HepG2 (cell line): Measurements from ENCODE around the gene LRRC8E. TPM values are rescaled to one million over a fixed set of nuclear protein-coding genes. Genes with fewer than 3 reads are reported as not detected.

ENCODE experiments used
- ATAC-seq: fragments of 200-7000 bp; cut with Tn5 transposase; 3 replicates; pipeline ENCODE4 v1.9.1; 2020; ENCODE audit warnings: mild to moderate bottlenecking, moderate library complexity
- BruUV-seq: library from RNA; stranded (reverse); fragments of 400-500 nt; replicated peaks from 2 replicates; lab custom pipeline; 2021; lab: Mats Ljungman, UMichigan
- CTCF ChIA-PET: fragments of 300-600 bp; formaldehyde crosslinking; extraction: SDS; loops from one replicate; lab custom pipeline; 2021; ENCODE audit warnings: low total read pairs, inconsistent platforms, low intra/inter-chr PET ratio; lab: Yijun Ruan, JAX
- POLR2A ChIA-PET: fragments of 350-600 bp; sonication (Branson Sonifier 250); formaldehyde crosslinking; loops from one replicate; lab custom pipeline; 2020; ENCODE audit warnings: antibody characterized with exemption, inconsistent platforms; lab: Yijun Ruan, JAX
- DNase-seq: peaks from one replicate; pipeline ENCODE4 v3.0.0-alpha.2; 2015; ENCODE audit warnings: low spot score
- FAIRE-seq: peaks from 3 replicates; lab custom pipeline; 2011; peaks lifted over from hg19 to GRCh38; lab: Jason Lieb, UNC
- H2AFZ ChIP-seq: one replicate; pipeline ENCODE4 v1.6.1; 2011; ENCODE audit warnings: low read length, inconsistent platforms
- H3K27ac ChIP-seq: fragments of 300-600 bp; 3 replicates; pipeline ENCODE4 v1.8.0; 2011; ENCODE audit warnings: mixed run types, mild to moderate bottlenecking, mixed read lengths, low read length, inconsistent platforms; ENCODE audit not compliant: insufficient read depth; ENCODE audit errors: extremely low read length
- H3K27me3 ChIP-seq, 2 experiments: fragments of 200-600 bp in 1 of 2; 2 replicates in 1 of 2; 3 replicates in 1 of 2; pipeline versions ENCODE4 v1.6.0 to v1.8.0; 2011; ENCODE audit warnings: low read length in 2 of 2, mild to moderate bottlenecking in 2 of 2, moderate library complexity in 2 of 2, inconsistent platforms in 1 of 2; ENCODE audit not compliant: insufficient read depth in 2 of 2, control insufficient read depth in 1 of 2
- H3K36me3 ChIP-seq, 2 experiments: fragments of 200-600 bp in 1 of 2; replicated peaks in 1 of 2; 2 replicates in 1 of 2; 3 replicates in 1 of 2; pipeline versions ENCODE4 v1.5.1 to v1.8.0; 2011; ENCODE audit warnings: low read length in 2 of 2, inconsistent platforms in 1 of 2; ENCODE audit not compliant: insufficient read depth in 2 of 2, control insufficient read depth in 1 of 2
- H3K4me1 ChIP-seq: 2 replicates; pipeline ENCODE4 v1.5.1; 2012; ENCODE audit warnings: low read length, inconsistent platforms; ENCODE audit not compliant: insufficient read depth
- H3K4me2 ChIP-seq: 2 replicates; pipeline ENCODE4 v1.6.0; 2011; ENCODE audit warnings: low read depth, low read length, inconsistent platforms
- H3K4me3 ChIP-seq, 3 experiments: fragments of 200-600 bp in 1 of 3; sonication (generic), shearing (Covaris generic) in 1 of 3; replicated peaks in 1 of 3; 2 replicates each; pipeline ENCODE4 v1.5.1; 2011 to 2016; ENCODE audit warnings: low read length in 3 of 3, inconsistent platforms in 2 of 3, low read depth in 2 of 3, mild to moderate bottlenecking in 2 of 3, control low read depth in 1 of 3, mixed read lengths in 1 of 3; ENCODE audit not compliant: insufficient read depth in 1 of 3
- H3K79me2 ChIP-seq: one replicate; pipeline ENCODE4 v1.6.1; 2011; ENCODE audit warnings: low read length, inconsistent platforms; ENCODE audit not compliant: insufficient read depth
- H3K9ac ChIP-seq: 2 replicates; pipeline ENCODE4 v1.6.0; 2011; ENCODE audit warnings: mild to moderate bottlenecking, low read depth, low read length, inconsistent platforms; ENCODE audit not compliant: insufficient read depth
- H3K9me3 ChIP-seq: 2 replicates; pipeline ENCODE4 v1.5.1; 2012; ENCODE audit warnings: mild to moderate bottlenecking, low read length
- H4K20me1 ChIP-seq: 2 replicates; pipeline ENCODE4 v1.6.0; 2011; ENCODE audit warnings: inconsistent platforms, mild to moderate bottlenecking, low read length, moderate library complexity; ENCODE audit not compliant: insufficient read depth
- AGO1 ChIP-seq: fragments of 200-400 bp; formaldehyde crosslinking; IDR thresholded peaks from 2 replicates; pipeline ENCODE4 v1.6.1; 2017; ENCODE audit warnings: mild to moderate bottlenecking, low read depth, low read length, moderate library complexity; ENCODE audit not compliant: poor library complexity, severe bottlenecking
- HNRNPK ChIP-seq: fragments of 200-400 bp; formaldehyde crosslinking; IDR thresholded peaks from 2 replicates; pipeline ENCODE4 v1.6.1; 2018; ENCODE audit warnings: low read length, low read depth, moderate library complexity, mild to moderate bottlenecking; ENCODE audit not compliant: poor library complexity, severe bottlenecking
- KLF16 ChIP-seq, 2 experiments: sonication (generic) in 1 of 2; formaldehyde crosslinking in 1 of 2; IDR thresholded peaks; 2 replicates each; pipeline versions ENCODE4 v1.6.1 to v1.8.0; 2016 to 2023; ENCODE audit warnings: missing genetic modification reagents in 2 of 2, missing compliant biosample characterization in 1 of 2
- SNAI1 ChIP-seq: sonication (generic); formaldehyde crosslinking; IDR thresholded peaks from 2 replicates; pipeline ENCODE4 v1.5.0; 2020; ENCODE audit warnings: mild to moderate bottlenecking, missing genetic modification reagents, borderline replicate concordance
- SPEN ChIP-seq: sonication (generic); formaldehyde crosslinking; IDR thresholded peaks from 2 replicates; pipeline ENCODE4 v1.5.1; 2020; ENCODE audit warnings: low read depth, mild to moderate bottlenecking, missing genetic modification reagents
- U2AF1 ChIP-seq: fragments of 200-400 bp; formaldehyde crosslinking; optimal IDR thresholded peaks from 2 replicates; pipeline ENCODE3; 2017; ENCODE audit warnings: mild to moderate bottlenecking, low read depth, low read length
- ZBTB3 ChIP-seq: sonication (generic); formaldehyde crosslinking; IDR thresholded peaks from 2 replicates; pipeline ENCODE4 v1.4.0; 2020; ENCODE audit warnings: low read depth, mild to moderate bottlenecking, moderate library complexity, missing genetic modification reagents, borderline replicate concordance
- ZBTB7A ChIP-seq: sonication (generic); formaldehyde crosslinking; IDR thresholded peaks from 2 replicates; pipeline ENCODE4 v1.8.0; 2022; ENCODE audit warnings: mild to moderate bottlenecking, missing genetic modification reagents
- ZBTB7B ChIP-seq: sonication (generic); formaldehyde crosslinking; IDR thresholded peaks from 2 replicates; pipeline ENCODE4 v1.4.0; 2020; ENCODE audit warnings: missing genetic modification reagents
- ZMYM2 ChIP-seq: sonication (generic); formaldehyde crosslinking; IDR thresholded peaks from 2 replicates; pipeline ENCODE4 v1.8.0; 2022; ENCODE audit warnings: mild to moderate bottlenecking, missing genetic modification reagents
- ZNF563 ChIP-seq: sonication (generic); formaldehyde crosslinking; IDR thresholded peaks from 2 replicates; pipeline ENCODE4 v1.8.0; 2022; ENCODE audit warnings: mild to moderate bottlenecking, moderate library complexity, missing genetic modification reagents
- ZNF597 ChIP-seq: sonication (generic); formaldehyde crosslinking; IDR thresholded peaks from 2 replicates; pipeline ENCODE4 v1.5.0; 2020; ENCODE audit warnings: missing genetic modification reagents
- WGBS: methylation state at CpG from one replicate; pipeline ENCODE4 v1.1.6; 2017; ENCODE audit warnings: low lambda C conversion rate; 5-methylcytosine and 5-hydroxymethylcytosine counted together
- in situ Hi-C: cut with HindIII; loops from 2 replicates; pipeline ENCODE4 v1.10.0; 2017; ENCODE audit warnings: low pct_unique_long_range_greater_than_20kb; ENCODE audit not compliant: extremely low pct_ligation_motif_present
- intact Hi-C: fragments of 100-400 bp; cut with micrococcal nuclease; formaldehyde crosslinking; loops from one replicate; pipeline ENCODE4 v1.10.0; 2022; ENCODE audit not compliant: unreplicated experiment
- polyA plus RNA-seq, 8 experiments: library from polyadenylated mRNA; depleted of rRNA in 3 of 8; stranded (reverse) in 7 of 8; unstranded in 1 of 8; fragments of >200 nt; fragmentation: Illumina TruSeq in 4 of 8; extraction: Trizol in 4 of 8; gene quantifications; 2 replicates each; pipeline versions ENCODE4 v1.2.1 to v1.2.3, GENCODE V29; 2011 to 2016; ENCODE audit warnings: low read depth in 4 of 8, missing spikeins in 1 of 8, mixed read lengths in 1 of 8; ENCODE audit not compliant: insufficient read depth in 1 of 8
- total RNA-seq, 5 experiments: library from RNA; depleted of rRNA; stranded (reverse); fragments of >200 nt; fragmentation: Illumina TruSeq; extraction: Trizol; gene quantifications; 2 replicates each; pipeline ENCODE4 v1.2.3, GENCODE V29; 2016; ENCODE audit warnings: low read depth in 1 of 5
- TF ChIP-seq, protein P1 (sequence below): IDR thresholded peaks from 2 replicates; pipeline ENCODE4 v1.6.1; 2016; ENCODE audit warnings: low read depth, borderline replicate concordance

Gene LRRC8E
- total and polyA plus RNA-seq, 2 of the 13 experiments (the other 11 are each of a cell fraction or from before 2014, with no cell fraction given): 8.0 to 10.3 TPM

DNA sequence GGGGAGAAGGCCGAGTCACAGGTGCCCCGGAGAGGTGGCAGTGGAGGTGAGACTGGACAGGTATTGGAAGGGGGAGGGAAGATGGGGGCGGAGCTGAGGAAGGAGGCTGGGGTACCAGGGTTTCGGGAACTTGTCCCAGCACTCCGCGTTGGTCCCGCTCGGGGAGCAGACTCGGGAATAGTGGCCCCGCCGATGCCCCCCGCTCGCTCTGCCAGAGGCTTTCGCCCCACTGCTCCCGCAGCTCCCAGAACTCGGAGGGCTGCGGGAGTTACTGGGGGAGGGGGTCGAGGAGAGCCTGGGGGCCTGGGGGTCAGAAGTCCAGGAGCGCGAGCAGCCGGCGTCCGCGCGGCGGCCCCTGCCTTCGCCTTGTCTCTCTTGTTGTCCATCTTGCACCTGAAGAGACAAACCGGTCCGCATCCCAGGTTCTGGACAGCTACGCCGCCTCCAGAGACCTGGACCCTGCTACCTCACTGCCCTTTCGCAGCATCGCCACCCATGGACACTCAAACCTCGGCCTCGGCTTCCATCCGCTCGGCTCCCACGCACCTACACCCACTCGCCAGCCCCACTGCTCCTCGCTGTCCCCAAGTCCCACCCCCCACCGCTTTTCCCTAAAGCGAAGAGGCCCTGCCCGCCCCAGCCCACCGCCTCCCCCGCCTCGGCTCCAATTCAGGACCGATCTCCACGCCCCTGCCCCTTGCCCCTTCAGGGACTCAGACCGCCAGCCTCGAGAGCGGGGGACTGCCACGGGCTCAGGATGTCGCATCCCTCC is 14.8 kb upstream of the LRRC8E start:
- in situ Hi-C loops (no loop called here), intact Hi-C loops (loop anchor here (10.0 kb wide), 1 partner anchor 1139 kb away; the partner anchor contains the start of genes GPR108 and TRIP10)
- H2AFZ ChIP-seq: no peak overlapping the region
- BruUV-seq: no TSS peak
- H3K27ac ChIP-seq: no peak overlapping the region
- peaks cover 42% of the 10 kb centered on the region for H3K4me1 ChIP-seq
- H3K79me2 ChIP-seq: no peaks in the 10 kb centered on the region
- DNase-seq (no peak), FAIRE-seq (no peak), ATAC-seq (no peak)
- 70% methylated on average over 44 of the region's 53 CpGs for WGBS
- H3K4me3 ChIP-seq: peak overlapping the region; percentile 40 to 73 (median 59); a peak in 4 of 6 replicates
- ChIA-PET CTCF (no interaction called here), POLR2A (no interaction called here)
- H3K36me3 ChIP-seq: no peaks in the 10 kb centered on the region
- H3K27me3 ChIP-seq: peaks cover 0 to 4% of the 10 kb centered on the region in 2 experiments; a peak in 1 of 5 replicates
- H4K20me1 ChIP-seq: no peaks in the 10 kb centered on the region; the same call in 1 of the 2 replicates
- no peaks in the 10 kb centered on the region for H3K9me3 ChIP-seq
- peak overlapping the region; percentile 97 for H3K4me2 ChIP-seq
- H3K9ac ChIP-seq: no peak overlapping the region
- TF ChIP-seq HNRNPK: peak; percentile 52
- TF ChIP-seq AGO1: peak; percentile 17
- TF ChIP-seq SNAI1 (CRISPR knock-in tag): no peak

DNA sequence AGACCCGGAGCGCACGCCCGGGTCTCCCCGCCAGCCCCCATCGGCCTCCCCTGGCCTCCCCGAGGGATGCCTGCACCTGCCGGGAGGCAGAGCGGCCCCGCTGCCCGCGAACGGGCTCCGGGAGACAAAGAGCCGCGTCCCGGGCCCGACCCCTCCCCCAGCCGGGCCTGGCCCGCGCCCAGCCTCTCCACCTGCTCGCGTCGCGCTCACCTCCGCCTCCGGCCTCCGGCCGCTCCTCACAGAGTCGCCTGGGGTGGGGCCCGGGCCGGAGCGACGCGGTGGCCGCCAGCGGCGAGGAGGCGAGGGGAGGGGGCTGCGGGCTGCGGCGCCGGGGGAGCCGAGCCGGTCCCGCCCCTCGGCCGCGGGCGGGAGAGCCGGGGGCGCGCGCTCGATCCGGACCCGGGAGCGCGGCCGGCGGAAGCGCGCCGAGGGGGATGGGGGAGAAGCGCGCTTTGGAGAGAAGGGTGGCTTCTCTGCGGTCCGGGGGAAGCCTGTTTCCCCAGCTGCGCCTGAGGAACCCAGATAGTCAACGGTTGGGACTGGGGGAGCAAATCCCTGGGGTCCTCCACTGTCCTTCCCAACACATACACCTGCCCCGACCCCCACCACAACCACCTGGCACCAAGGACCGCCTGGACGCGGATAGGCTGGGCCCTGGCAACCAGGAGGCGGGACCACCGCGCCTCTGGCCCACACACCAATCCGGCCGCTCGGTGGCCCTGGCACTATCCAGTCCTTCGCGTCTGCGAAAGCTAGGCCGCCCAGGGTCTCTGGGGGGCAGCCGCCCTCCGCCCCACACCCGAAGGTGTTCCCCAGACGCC is 14.0 kb upstream of the LRRC8E start, which contains the start of gene PRR36:
TSS of gene PRR36 (minus strand) at position 315 of the 821 bp plus-strand sequence. CDS start 701 bp downstream, outside the sequence.
- Histone ChIP-seq H3K79me2 (no peaks in the 10 kb centered on the region), H3K9ac (no peak within 1 kb of the TSS), H4K20me1 (no peaks in the 10 kb centered on the region; the same call in 1 of the 2 replicates), H3K27ac (no peak within 1 kb of the TSS), H3K36me3 (no peaks in the 10 kb centered on the region), H3K4me1 (peaks cover 50% of the 10 kb centered on the region), H3K9me3 (no peaks in the 10 kb centered on the region), H3K4me2 (peak within 1 kb of the TSS; percentile 97), H3K4me3 (peak within 1 kb of the TSS; percentile 56 to 73 (median 59)), H2AFZ (no peak within 1 kb of the TSS), H3K27me3 (peaks cover 0 to 4% of the 10 kb centered on the region in 2 experiments; a peak in 1 of 5 replicates)
- CTCF ChIA-PET: no interaction called here
- no TSS peak for BruUV-seq
- FAIRE-seq: no peak
- ATAC-seq: peak; percentile 12; the same call in 2 of the 3 replicates
- in situ Hi-C loops (no loop called here), intact Hi-C loops (loop anchor here (10.0 kb wide), 1 partner anchor 1139 kb away; the partner anchor contains the start of genes GPR108 and TRIP10)
- DNase-seq: peak; percentile 58
- WGBS: 7% methylated on average over 23 of the region's 88 CpGs
- POLR2A ChIA-PET: interaction anchor here (1.2 to 2.8 kb wide), 4 partner anchors 14 to 70 kb away, joined by 5 to 16 read pairs (median 6); partner anchors contain the start of genes LRRC8E and TIMM44
- TF ChIP-seq U2AF1: no peak
- TF ChIP-seq ZNF563 (CRISPR knock-in tag): peak; percentile 73
- TF ChIP-seq ZNF597 (CRISPR knock-in tag): no peak
- TF ChIP-seq, protein P1, sequence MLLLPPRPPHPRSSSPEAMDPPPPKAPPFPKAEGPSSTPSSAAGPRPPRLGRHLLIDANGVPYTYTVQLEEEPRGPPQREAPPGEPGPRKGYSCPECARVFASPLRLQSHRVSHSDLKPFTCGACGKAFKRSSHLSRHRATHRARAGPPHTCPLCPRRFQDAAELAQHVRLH (CRISPR knock-in tag): no peak
- peak; percentile 64 for TF ChIP-seq ZBTB7A (CRISPR knock-in tag)
- 0 out of 2 replicates have a peak, but pooled peaks have one; percentile 72 for TF ChIP-seq ZBTB3 (CRISPR knock-in tag)
- TF ChIP-seq KLF16 (CRISPR knock-in tag; IDR thresholded peaks at IDR 0.05): no peak
- TF ChIP-seq ZBTB7B (CRISPR knock-in tag): 0 out of 2 replicates have a peak, but pooled peaks have one; percentile 57
- 0 out of 2 replicates have a peak, but pooled peaks have one; percentile 11 for TF ChIP-seq ZMYM2 (CRISPR knock-in tag)
- TF ChIP-seq SPEN: no peak
